IMR-90 (cell line): ENCODE data around the gene TTC28.

ENCODE experiments used
- CEBPB ChIP-seq: IDR thresholded peaks from 2 replicates; pipeline ENCODE4 v1.6.1; 2012; ENCODE audit warnings: low read depth, low read length, improper control_type of control experiment
- MAFK ChIP-seq: IDR thresholded peaks from 2 replicates; pipeline ENCODE4 v1.6.1; 2012; ENCODE audit warnings: low read depth, low read length, improper control_type of control experiment
- MAZ ChIP-seq: IDR thresholded peaks from 2 replicates; pipeline ENCODE4 v1.6.1; 2012; ENCODE audit warnings: low read depth, mild to moderate bottlenecking, low read length, improper control_type of control experiment, moderate library complexity, borderline replicate concordance
- MXI1 ChIP-seq: IDR thresholded peaks from 2 replicates; pipeline ENCODE4 v1.6.1; 2012; ENCODE audit warnings: low read depth, mild to moderate bottlenecking, low read length, moderate library complexity, borderline replicate concordance
- POLR2A ChIP-seq: IDR thresholded peaks from 2 replicates; pipeline ENCODE4 v1.6.1; 2012; ENCODE audit warnings: mild to moderate bottlenecking, low read depth, low read length
- RAD21 ChIP-seq: IDR thresholded peaks from 2 replicates; pipeline ENCODE4 v1.6.1; 2012; ENCODE audit warnings: low read length, improper control_type of control experiment
- RCOR1 ChIP-seq: IDR thresholded peaks from 2 replicates; pipeline ENCODE4 v1.6.1; 2012; ENCODE audit warnings: mild to moderate bottlenecking, low read length, improper control_type of control experiment; ENCODE audit not compliant: insufficient replicate concordance
- RFX5 ChIP-seq: IDR thresholded peaks from 2 replicates; pipeline ENCODE4 v1.8.0; 2012; ENCODE audit warnings: low read depth, mild to moderate bottlenecking, low read length, moderate library complexity
- SMC3 ChIP-seq: fragments of 150-350 bp; IDR thresholded peaks from 2 replicates; pipeline ENCODE4 v1.6.1; 2016; ENCODE audit warnings: low read depth, mild to moderate bottlenecking, antibody characterized with exemption, low read length, moderate library complexity
- TF ChIP-seq, protein P1 (sequence below): fragments of 150-350 bp; IDR thresholded peaks from 2 replicates; pipeline ENCODE4 v1.6.1; 2016; ENCODE audit warnings: low read depth, mild to moderate bottlenecking, low read length, moderate library complexity, borderline replicate concordance
- TF ChIP-seq, protein P2 (sequence below): conservative IDR thresholded peaks from 2 replicates; pipeline ENCODE4 v1.5.1; 2012; ENCODE audit warnings: mild to moderate bottlenecking, low read depth, low read length, improper control_type of control experiment

DNA sequence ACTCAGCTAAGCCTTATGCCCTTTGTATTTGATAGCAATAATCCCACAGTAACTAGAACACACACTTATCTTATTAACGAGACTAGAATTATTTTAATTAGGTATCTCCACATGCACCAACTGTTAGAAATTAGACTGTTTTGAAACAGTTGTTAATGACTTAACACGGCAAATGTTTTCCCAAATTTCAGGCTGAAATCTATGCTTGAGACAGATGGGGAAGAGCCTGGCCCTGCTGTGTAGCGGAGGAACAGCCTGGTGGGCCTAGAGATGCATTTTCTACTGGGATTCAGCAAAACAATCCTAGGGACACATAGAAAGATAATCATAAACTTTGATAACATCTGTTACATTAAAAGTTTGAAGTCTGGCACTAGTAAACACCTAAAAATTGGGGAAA lies 273.4 kb downstream of the TTC28 start:
- TF ChIP-seq SMC3: no peak
- TF ChIP-seq, protein P1, sequence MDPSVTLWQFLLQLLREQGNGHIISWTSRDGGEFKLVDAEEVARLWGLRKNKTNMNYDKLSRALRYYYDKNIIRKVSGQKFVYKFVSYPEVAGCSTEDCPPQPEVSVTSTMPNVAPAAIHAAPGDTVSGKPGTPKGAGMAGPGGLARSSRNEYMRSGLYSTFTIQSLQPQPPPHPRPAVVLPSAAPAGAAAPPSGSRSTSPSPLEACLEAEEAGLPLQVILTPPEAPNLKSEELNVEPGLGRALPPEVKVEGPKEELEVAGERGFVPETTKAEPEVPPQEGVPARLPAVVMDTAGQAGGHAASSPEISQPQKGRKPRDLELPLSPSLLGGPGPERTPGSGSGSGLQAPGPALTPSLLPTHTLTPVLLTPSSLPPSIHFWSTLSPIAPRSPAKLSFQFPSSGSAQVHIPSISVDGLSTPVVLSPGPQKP: no peak
- no peak for TF ChIP-seq MXI1
- TF ChIP-seq POLR2A: no peak
- TF ChIP-seq RAD21: no peak
- TF ChIP-seq, protein P2, sequence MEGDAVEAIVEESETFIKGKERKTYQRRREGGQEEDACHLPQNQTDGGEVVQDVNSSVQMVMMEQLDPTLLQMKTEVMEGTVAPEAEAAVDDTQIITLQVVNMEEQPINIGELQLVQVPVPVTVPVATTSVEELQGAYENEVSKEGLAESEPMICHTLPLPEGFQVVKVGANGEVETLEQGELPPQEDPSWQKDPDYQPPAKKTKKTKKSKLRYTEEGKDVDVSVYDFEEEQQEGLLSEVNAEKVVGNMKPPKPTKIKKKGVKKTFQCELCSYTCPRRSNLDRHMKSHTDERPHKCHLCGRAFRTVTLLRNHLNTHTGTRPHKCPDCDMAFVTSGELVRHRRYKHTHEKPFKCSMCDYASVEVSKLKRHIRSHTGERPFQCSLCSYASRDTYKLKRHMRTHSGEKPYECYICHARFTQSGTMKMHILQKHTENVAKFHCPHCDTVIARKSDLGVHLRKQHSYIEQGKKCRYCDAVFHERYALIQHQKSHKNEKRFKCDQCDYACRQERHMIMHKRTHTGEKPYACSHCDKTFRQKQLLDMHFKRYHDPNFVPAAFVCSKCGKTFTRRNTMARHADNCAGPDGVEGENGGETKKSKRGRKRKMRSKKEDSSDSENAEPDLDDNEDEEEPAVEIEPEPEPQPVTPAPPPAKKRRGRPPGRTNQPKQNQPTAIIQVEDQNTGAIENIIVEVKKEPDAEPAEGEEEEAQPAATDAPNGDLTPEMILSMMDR: no peak
- TF ChIP-seq MAZ: no peak
- no peak for TF ChIP-seq RFX5
- no peak for TF ChIP-seq MAFK
- no peak for TF ChIP-seq RCOR1
- no peak for TF ChIP-seq CEBPB
